Adrenal gland (tissue), 12 donors: ENCODE results near the gene OR13C3. TPM values are rescaled to one million over a fixed set of nuclear protein-coding genes. Genes with fewer than 3 reads are reported as not detected.
"Not testable (repeated sequence)": the region's sequence is repeated elsewhere in the genome, so short reads cannot be mapped to it uniquely, and the experiment has no call there.

ENCODE experiments used
- DNase-seq, 7 donors: peaks; one replicate each; pipeline ENCODE4 v3.0.0-alpha.2; 2019 to 2020
- H3K27ac ChIP-seq, 5 donors: fragments of 200-600 bp; sonication (generic) in 4 of 5; 1 replicate in 3 of 5; 2 replicates in 2 of 5; pipeline versions ENCODE4 v1.5.1 to v1.8.0; 2016 to 2020; ENCODE audit warnings: mild to moderate bottlenecking in 1 of 5
- H3K27me3 ChIP-seq: fragments of 200-600 bp; 2 replicates; pipeline ENCODE4 v1.8.0; 2021
- H3K36me3 ChIP-seq, 2 donors: fragments of 200-600 bp; replicated peaks in 1 of 2; 1 replicate in 1 of 2; 2 replicates in 1 of 2; pipeline versions ENCODE4 v1.5.1 to v1.8.0; 2018 to 2022
- H3K4me1 ChIP-seq, 2 donors: fragments of 200-600 bp; replicated peaks in 1 of 2; 1 replicate in 1 of 2; 2 replicates in 1 of 2; pipeline versions ENCODE4 v1.5.1 to v1.8.0; 2018 to 2021
- H3K4me3 ChIP-seq, 4 donors: fragments of 200-600 bp; sonication (generic) in 3 of 4; one replicate each; pipeline ENCODE4 v1.5.1; 2016 to 2018
- H3K9me3 ChIP-seq, 3 donors: fragments of 200-600 bp; sonication (generic) in 1 of 3; replicated peaks in 1 of 3; 1 replicate in 2 of 3; 2 replicates in 1 of 3; pipeline versions ENCODE4 v1.5.1 to v1.8.0; 2016 to 2021
- POLR2A ChIP-seq, 2 donors: fragments of 450-650 bp; IDR thresholded peaks; one replicate each; pipeline ENCODE4 v1.6.1; 2017; ENCODE audit warnings: antibody characterized with exemption in 2 of 2, mild to moderate bottlenecking in 2 of 2, moderate library complexity in 1 of 2
- WGBS, 4 donors: extraction: QIAGEN DNeasy Blood & Tissue Kit in 2 of 4; methylation state at CpG; one replicate each; pipeline versions ENCODE4 v1.1.5 to v1.1.7; 2013 to 2017; 5-methylcytosine and 5-hydroxymethylcytosine counted together
- intact Hi-C, 2 donors: fragments of 100-400 bp; cut with DNase I; formaldehyde crosslinking; loops; one replicate each; pipeline versions ENCODE4 v1.14.1 to v1.15.0; 2022 to 2023
- polyA plus RNA-seq, 3 donors: library from polyadenylated mRNA; stranded (reverse); fragments of 200-250 nt in 2 of 3; fragments of 350-450 nt in 1 of 3; fragmentation: Illumina TruSeq in 1 of 3; extraction: RNeasy Lipid Tissue Mini Kit (QIAGEN cat#74804) in 1 of 3; gene quantifications; one replicate each; pipeline ENCODE4 v1.2.3, GENCODE V29; 2013 to 2014
- total RNA-seq, 9 donors: library from RNA; depleted of rRNA in 4 of 9; stranded (reverse); fragments of >200 nt in 4 of 9; fragments of 120-200 nt in 1 of 9; fragmentation: NEBNext Ultra II Directional in 1 of 9; extraction: Animal tissue kit (Norgen Biotek cat#: 25700) in 1 of 9; gene quantifications; one replicate each; pipeline versions ENCODE4 v1.1.0 to v1.2.4, GENCODE V29; 2013 to 2023
- TF ChIP-seq, protein P1 (sequence below), 6 experiments: fragments of 450-650 bp in 4 of 6; fragments of 200-600 bp in 2 of 6; sonication (generic) in 1 of 6; IDR thresholded peaks; 1 replicate in 5 of 6; 2 replicates in 1 of 6; pipeline versions ENCODE4 v1.5.1 to v1.8.0; 2016 to 2021; ENCODE audit warnings: antibody characterized with exemption in 6 of 6, mild to moderate bottlenecking in 2 of 6, moderate library complexity in 1 of 6
- donor health status: healthy with polysubstance abuse.
- donor health status: Bipolar disorder and iron deficiency.
- donor health status: DM: yes; HTN: yes; CAD: no.
- donor health status: DM: no; HTN: no; CAD: no.
- donor health status: DM: no; HTN: no; CAD: no.
- donor health status: DM: yes; HTN: yes; CAD: no.

OR13C3 gene
- total and polyA plus RNA-seq, 12 donors: 1.8 TPM; not detected in 11

DNA sequence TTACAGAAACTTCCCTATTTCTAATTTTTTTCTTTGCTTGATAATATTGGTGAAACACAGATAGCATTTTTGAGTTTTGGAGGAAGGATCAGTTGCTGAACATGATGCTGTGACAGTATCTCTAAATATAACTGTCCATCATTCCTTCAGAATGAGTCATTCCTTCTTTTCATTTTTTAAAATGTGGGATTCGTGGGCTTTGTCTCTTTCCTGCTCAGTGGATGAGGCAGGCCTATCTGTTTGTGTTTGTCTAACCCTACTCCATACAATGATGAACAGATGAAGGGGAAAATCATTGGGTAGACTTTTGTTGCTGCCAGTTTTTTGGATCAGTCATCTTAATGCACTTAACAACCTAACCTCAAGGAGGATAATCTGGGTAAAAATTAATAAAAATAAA, 16.6 kb upstream of the OR13C3 start:
- no peaks in the 10 kb centered on the region for H3K4me1 ChIP-seq
- H3K27me3 ChIP-seq: no peaks in the 10 kb centered on the region
- no peaks in the 10 kb centered on the region for H3K9me3 ChIP-seq
- intact Hi-C loops: no loop called here
- 26 to 35% (median 31%) methylated on average over 1 of the region's 1 CpG for WGBS, 4 donors
- TF ChIP-seq, protein P1, sequence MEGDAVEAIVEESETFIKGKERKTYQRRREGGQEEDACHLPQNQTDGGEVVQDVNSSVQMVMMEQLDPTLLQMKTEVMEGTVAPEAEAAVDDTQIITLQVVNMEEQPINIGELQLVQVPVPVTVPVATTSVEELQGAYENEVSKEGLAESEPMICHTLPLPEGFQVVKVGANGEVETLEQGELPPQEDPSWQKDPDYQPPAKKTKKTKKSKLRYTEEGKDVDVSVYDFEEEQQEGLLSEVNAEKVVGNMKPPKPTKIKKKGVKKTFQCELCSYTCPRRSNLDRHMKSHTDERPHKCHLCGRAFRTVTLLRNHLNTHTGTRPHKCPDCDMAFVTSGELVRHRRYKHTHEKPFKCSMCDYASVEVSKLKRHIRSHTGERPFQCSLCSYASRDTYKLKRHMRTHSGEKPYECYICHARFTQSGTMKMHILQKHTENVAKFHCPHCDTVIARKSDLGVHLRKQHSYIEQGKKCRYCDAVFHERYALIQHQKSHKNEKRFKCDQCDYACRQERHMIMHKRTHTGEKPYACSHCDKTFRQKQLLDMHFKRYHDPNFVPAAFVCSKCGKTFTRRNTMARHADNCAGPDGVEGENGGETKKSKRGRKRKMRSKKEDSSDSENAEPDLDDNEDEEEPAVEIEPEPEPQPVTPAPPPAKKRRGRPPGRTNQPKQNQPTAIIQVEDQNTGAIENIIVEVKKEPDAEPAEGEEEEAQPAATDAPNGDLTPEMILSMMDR (IDR thresholded peaks at IDR 0.05): no peak
- no peak for TF ChIP-seq POLR2A (IDR thresholded peaks at IDR 0.05)
- no peak overlapping the region for H3K4me3 ChIP-seq
- no peak overlapping the region for H3K27ac ChIP-seq
- H3K36me3 ChIP-seq: no peaks in the 10 kb centered on the region
- DNase-seq: no peak

DNA sequence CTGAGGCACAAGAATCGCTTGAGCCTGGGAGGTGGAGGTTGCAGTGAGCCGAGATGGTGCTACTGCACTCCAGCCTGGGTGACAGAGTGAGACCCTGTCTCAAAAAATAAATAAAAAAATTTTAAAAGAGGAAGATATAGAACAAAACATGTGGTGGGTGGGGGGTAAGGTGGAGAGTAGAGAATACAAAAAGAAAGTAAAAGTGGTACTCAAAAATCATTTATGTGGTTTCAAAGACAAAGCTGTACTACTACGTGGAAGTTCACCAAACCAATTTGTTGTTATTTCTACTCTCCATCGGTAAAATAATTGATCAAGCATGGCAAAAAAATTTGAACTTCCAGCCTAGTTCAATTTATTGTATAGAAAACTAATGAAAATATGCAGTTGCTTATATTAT, 8.0 kb upstream of the OR13C3 start:
- no peak for DNase-seq
- no peaks in the 10 kb centered on the region for H3K36me3 ChIP-seq
- intact Hi-C loops: no loop called here
- H3K4me1 ChIP-seq: no peaks in the 10 kb centered on the region
- H3K27ac ChIP-seq: no peak overlapping the region
- TF ChIP-seq, protein P1 (IDR thresholded peaks at IDR 0.05): no peak
- TF ChIP-seq POLR2A (IDR thresholded peaks at IDR 0.05): no peak
- H3K9me3 ChIP-seq: no peaks in the 10 kb centered on the region
- no peaks in the 10 kb centered on the region for H3K27me3 ChIP-seq
- no peak overlapping the region for H3K4me3 ChIP-seq
- WGBS, 4 donors: 87 to 94% (median 91%) methylated on average over 4 of the region's 4 CpGs

DNA sequence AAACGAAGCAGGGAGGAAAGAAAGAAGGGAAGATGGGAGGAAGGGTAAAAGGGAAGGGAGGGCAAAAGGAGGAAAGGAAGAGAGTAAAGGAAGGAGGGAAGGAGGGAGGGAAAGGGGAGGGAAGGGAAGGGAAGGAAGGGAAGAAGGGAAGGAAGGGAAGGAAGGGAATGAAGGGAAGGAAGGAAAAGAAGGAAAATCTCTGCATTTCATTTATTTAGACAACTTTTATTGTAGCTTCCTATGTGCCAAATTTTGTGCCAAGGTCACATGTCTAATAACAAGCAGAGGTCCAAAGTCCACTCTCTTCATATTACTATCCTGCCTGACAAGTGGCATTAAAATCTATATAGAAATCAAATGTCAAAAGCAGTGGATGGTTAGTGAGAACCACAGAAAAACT, 2.6 kb upstream of the OR13C3 start:
- DNase-seq: no peak
- no peak overlapping the region for H3K4me3 ChIP-seq
- TF ChIP-seq POLR2A (IDR thresholded peaks at IDR 0.05): no peak
- TF ChIP-seq, protein P1 (IDR thresholded peaks at IDR 0.05): no peak
- H3K27me3 ChIP-seq: no peaks in the 10 kb centered on the region
- H3K27ac ChIP-seq: no peak overlapping the region
- no peaks in the 10 kb centered on the region for H3K9me3 ChIP-seq
- intact Hi-C loops: no loop called here
- no peaks in the 10 kb centered on the region for H3K4me1 ChIP-seq
- H3K36me3 ChIP-seq: no peaks in the 10 kb centered on the region
- 38 to 56% (median 42%) methylated on average over 1 of the region's 1 CpG for WGBS, 4 donors

DNA sequence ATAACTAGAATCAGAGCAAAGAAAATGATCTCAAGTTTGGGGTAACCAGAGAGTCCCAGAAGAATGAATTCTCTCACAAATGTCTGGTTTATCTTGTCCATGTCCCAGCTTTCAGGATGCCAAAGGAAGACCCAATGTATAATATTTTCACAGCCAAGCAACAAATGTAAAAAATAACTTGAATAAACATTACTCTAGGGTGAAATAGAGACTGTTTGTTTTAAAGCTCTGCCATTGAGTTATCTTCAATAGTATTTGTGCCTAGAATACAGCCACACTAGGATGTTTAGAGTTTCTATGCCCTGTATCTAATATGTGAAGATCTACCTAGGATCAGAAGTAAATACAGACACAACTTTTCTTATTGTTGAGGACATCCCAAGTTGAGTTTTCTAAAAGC, 9.5 kb downstream of the OR13C3 start, which contains the start of gene OR13C4:
TSS of gene OR13C4 (minus strand) at position 101 of the 400 bp plus-strand sequence. CDS start at position 101, 0 bp downstream.
- Histone ChIP-seq H3K4me3 (no peak within 1 kb of the TSS), H3K36me3 (no peaks in the 10 kb centered on the region), H3K4me1 (no peaks in the 10 kb centered on the region), H3K9me3 (no peaks in the 10 kb centered on the region), H3K27me3 (no peaks in the 10 kb centered on the region), H3K27ac (no peak within 1 kb of the TSS)
- DNase-seq: no peak
- TF ChIP-seq, protein P1 (IDR thresholded peaks at IDR 0.05): no peak
- no peak for TF ChIP-seq POLR2A (IDR thresholded peaks at IDR 0.05)
- intact Hi-C loops: no loop called here

DNA sequence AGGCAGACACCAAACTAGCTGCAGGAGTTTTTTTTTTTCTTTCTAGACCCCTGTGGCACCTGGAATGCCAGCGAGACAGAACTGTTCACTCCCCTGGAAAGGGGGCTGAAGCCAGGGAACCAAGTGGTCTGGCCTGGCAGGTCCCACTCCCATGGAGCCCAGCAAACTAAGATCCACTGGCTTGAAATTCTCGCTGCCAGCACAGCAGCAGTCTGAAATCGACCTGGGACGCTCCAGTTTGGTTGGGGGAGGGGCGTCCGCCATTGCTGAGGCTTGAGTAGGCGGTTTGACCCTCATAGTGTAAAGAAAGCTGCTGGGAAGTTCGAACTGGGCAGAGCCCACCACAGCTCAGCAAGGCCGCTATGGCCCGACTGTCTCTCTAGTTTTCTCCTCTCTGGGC, 16.4 kb downstream of the OR13C3 start:
- DNase-seq, H3K27ac ChIP-seq, H3K27me3 ChIP-seq, intact Hi-C loops, H3K4me1 ChIP-seq, H3K9me3 ChIP-seq, H3K4me3 ChIP-seq, H3K36me3 ChIP-seq: not testable (repeated sequence)
- WGBS, 4 donors: 77 to 87% (median 84%) methylated on average over 3 to 10 of the region's 10 CpGs
